RWPE1 (cell line): ENCODE results near the gene PDK3.

ENCODE experiments used
- CTCF ChIA-PET: fragments of 350-600 bp; sonication (Branson Sonifier 250); formaldehyde crosslinking; extraction: SDS; loops from one replicate; lab custom pipeline; 2021; lab: Yijun Ruan, JAX
- POLR2A ChIA-PET: fragments of 400-600 bp; formaldehyde crosslinking; extraction: SDS; loops from one replicate; lab custom pipeline; 2020; ENCODE audit warnings: antibody characterized with exemption; ENCODE audit not compliant: low non-redundant PET; lab: Yijun Ruan, JAX
- DNase-seq: peaks from one replicate; pipeline ENCODE4 v3.0.0; 2012; ENCODE audit warnings: low spot score
- H3K27ac ChIP-seq: fragments of 450-650 bp; 2 replicates; pipeline ENCODE4 v1.5.1; 2017
- TF ChIP-seq, protein P1 (sequence below): fragments of 450-650 bp; conservative IDR thresholded peaks from 2 replicates; pipeline ENCODE4 v1.5.1; 2017; ENCODE audit warnings: low read depth, mild to moderate bottlenecking

Gene PDK3

DNA sequence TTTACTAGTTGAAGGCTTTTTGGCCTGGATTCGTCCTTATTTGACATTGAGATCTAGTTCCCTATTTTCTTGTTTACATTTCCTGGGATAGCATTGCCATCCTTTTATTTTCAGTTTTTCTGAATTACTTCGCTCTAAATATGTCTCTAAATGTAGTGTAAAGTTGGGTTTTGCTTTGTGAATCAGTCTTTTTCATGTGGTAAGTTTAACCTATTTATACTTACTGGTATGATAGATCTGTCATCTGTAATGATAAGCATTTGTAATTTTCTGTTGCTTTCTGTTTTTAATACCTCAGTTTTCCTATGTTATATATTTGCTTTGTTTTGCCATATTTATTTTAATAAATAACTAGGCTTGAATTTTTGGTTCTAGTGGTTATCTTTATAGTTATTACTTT, 6.7 kb downstream of the PDK3 start:
- no peak overlapping the region for H3K27ac ChIP-seq
- POLR2A ChIA-PET, result no interaction called here
- CTCF ChIA-PET, result no interaction called here
- no peak for DNase-seq
- TF ChIP-seq, protein P1, sequence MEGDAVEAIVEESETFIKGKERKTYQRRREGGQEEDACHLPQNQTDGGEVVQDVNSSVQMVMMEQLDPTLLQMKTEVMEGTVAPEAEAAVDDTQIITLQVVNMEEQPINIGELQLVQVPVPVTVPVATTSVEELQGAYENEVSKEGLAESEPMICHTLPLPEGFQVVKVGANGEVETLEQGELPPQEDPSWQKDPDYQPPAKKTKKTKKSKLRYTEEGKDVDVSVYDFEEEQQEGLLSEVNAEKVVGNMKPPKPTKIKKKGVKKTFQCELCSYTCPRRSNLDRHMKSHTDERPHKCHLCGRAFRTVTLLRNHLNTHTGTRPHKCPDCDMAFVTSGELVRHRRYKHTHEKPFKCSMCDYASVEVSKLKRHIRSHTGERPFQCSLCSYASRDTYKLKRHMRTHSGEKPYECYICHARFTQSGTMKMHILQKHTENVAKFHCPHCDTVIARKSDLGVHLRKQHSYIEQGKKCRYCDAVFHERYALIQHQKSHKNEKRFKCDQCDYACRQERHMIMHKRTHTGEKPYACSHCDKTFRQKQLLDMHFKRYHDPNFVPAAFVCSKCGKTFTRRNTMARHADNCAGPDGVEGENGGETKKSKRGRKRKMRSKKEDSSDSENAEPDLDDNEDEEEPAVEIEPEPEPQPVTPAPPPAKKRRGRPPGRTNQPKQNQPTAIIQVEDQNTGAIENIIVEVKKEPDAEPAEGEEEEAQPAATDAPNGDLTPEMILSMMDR, result no peak

GRCh38 chrX:24475480-24475879, 10.4 kb downstream of the PDK3 start:
- POLR2A ChIA-PET, result no interaction called here
- no peak overlapping the region for H3K27ac ChIP-seq
- DNase-seq, result no peak
- TF ChIP-seq, protein P1, result no peak
- CTCF ChIA-PET, result no interaction called here

DNA sequence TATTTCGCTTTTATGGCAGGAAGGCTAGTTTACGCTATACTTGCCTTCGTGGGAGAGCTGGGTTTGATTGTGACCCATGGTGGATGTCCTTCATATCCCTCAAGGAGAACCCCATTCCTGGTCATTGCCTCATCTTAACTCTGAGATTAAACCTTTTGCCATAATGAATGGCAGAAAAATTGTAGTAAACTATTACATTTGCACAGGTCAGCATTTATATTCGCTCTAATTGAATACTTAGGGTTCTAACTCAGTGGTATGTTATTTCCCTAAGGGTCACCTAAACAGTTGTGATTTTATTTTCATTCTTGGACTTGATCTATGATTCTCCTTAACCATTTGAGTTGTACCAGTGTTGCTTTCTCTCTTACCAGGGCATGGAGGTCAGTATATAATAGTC, 13.4 kb downstream of the PDK3 start:
- POLR2A ChIA-PET, result no interaction called here
- CTCF ChIA-PET, result no interaction called here
- DNase-seq, result no peak
- H3K27ac ChIP-seq, result no peak overlapping the region
- TF ChIP-seq, protein P1, result no peak

- CTCF ChIA-PET, result no interaction called here
- H3K27ac ChIP-seq, result no peak overlapping the region
- DNase-seq, result no peak
- TF ChIP-seq, protein P1, result no peak
- POLR2A ChIA-PET, result no interaction called here
Measured at GRCh38 chrX:24479924-24480323, 14.8 kb downstream of the PDK3 start.

DNA sequence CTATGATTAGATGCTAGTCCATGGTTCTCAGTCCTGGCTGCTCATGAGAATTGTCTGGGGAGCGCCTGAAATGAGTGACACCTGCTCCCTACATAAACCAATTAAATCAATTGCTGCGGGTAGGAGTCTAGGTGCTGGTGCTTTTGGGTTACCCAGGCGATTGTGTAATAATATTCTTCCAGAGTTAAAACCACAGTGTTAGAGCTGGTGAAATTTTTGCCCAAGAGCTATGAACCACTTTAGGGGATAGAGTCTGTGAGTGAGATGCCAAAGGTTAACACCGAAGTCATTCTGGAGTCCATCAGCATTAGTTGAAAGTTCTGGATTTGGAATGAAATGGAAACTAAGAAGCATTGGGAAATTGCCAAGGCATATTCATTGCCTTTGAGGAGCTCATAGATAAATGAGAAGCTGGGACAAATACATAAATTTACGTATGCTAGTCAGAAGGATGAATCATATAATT, 15.3 kb downstream of the PDK3 start:
- POLR2A ChIA-PET, result no interaction called here

DNA sequence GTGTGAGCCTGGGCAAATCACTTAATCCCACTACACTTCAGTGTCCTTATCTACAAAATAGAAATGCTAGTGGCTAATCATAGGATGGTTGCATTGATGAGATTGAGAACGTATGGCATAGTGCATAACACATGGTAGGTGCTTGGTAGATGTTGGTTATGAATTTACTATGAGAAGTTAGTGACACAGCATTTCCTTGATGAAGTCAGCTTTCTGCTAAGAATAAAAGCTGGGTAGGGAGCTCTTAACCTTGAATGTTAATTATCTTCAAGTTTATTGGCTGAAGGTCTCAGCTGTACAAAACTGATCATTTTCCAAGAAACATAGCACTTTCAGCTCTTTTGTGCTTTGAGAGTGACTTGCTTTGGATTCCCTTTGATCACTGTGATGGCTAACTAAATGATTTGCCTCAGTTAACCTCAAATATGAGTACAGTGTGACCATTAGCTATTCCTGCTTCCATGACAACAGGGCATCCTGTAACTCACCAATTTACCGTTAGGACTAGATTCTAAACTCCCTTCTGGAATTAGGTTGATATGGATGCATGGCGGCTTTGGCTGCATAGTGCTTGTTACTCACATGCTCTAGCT, 17.8 kb downstream of the PDK3 start:
- TF ChIP-seq, protein P1, result no peak
- no peak for DNase-seq
- H3K27ac ChIP-seq, result no peak overlapping the region
- POLR2A ChIA-PET, result no interaction called here
- CTCF ChIA-PET, result no interaction called here

More for the DNA sequence above, 15.3 kb downstream of the PDK3 start:
- DNase-seq, result no peak
- TF ChIP-seq, protein P1, result no peak
- CTCF ChIA-PET, result no interaction called here
- H3K27ac ChIP-seq, result no peak overlapping the region

DNA sequence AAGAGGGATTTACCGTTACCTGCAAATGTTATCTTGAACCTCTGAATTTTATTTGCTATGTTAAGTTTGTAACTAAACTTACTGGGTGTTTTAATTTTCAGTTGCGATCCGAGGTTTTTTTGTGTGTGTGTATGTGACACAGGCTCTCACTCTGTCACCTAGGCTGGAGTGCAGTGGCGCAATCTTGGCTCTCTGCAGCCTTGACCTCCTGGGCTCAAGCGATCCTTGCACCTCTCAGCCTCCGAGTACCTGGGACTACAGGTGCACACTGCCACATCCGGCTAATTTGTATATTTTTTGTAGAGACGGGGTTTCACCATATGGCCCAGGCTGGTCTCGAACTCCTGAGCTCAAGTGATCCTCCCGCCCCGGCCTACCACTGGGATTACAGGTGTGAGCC, 18.5 kb downstream of the PDK3 start:
- TF ChIP-seq, protein P1, result no peak
- no peak overlapping the region for H3K27ac ChIP-seq
- ChIA-PET POLR2A (no interaction called here), CTCF (no interaction called here)
- no peak for DNase-seq
